NCI-H748 (cell line): ENCODE data around the gene LRRC41.
"Not testable (repeated sequence)": the region's sequence is repeated elsewhere in the genome, so short reads cannot be mapped to it uniquely, and the experiment has no call there.

Experiments used
- DNase-seq: peaks from one replicate; lab custom pipeline; 2025; ENCODE audit not compliant: unreplicated experiment; lab: John Stamatoyannopoulos, UW

The LRRC41 gene

GRCh38 chr1:46285730-46286477, 17.5 kb downstream of the LRRC41 start:
- DNase-seq, result no peak

GRCh38 chr1:46284597-46285564, 18.5 kb downstream of the LRRC41 start:
- DNase-seq, result no peak

- no peak for DNase-seq
Observed at GRCh38 chr1:46284058-46284457, 19.4 kb downstream of the LRRC41 start.

- DNase-seq, result no peak
Observed at GRCh38 chr1:46281021-46281420, 22.4 kb downstream of the LRRC41 start.

- no peak for DNase-seq
Observed at GRCh38 chr1:46280092-46280491, 23.3 kb downstream of the LRRC41 start.

GRCh38 chr1:46278807-46279206, 24.6 kb downstream of the LRRC41 start:
- DNase-seq, result no peak

GRCh38 chr1:46277658-46278373, 25.6 kb downstream of the LRRC41 start:
- no peak for DNase-seq

GRCh38 chr1:46275030-46275337, 28.4 kb downstream of the LRRC41 start:
- no peak for DNase-seq

GRCh38 chr1:46274225-46275029, 29.0 kb downstream of the LRRC41 start:
- DNase-seq, result no peak

- DNase-seq, result no peak
Observed at GRCh38 chr1:46268578-46268977, 34.8 kb downstream of the LRRC41 start.

GRCh38 chr1:46263146-46263545, 40.3 kb downstream of the LRRC41 start:
- no peak for DNase-seq

GRCh38 chr1:46262508-46262907, 40.9 kb downstream of the LRRC41 start:
- no peak for DNase-seq

GRCh38 chr1:46256523-46256922, 46.9 kb downstream of the LRRC41 start:
- no peak for DNase-seq

GRCh38 chr1:46254668-46255067, 48.7 kb downstream of the LRRC41 start:
- DNase-seq, result no peak

- DNase-seq, result peak; percentile 89
Observed at GRCh38 chr1:46248122-46248920, 55.1 kb downstream of the LRRC41 start.

GRCh38 chr1:46247436-46248121, 55.8 kb downstream of the LRRC41 start, which contains the start of gene RAD54L:
RAD54L (plus strand) TSS chr1:46247763; CDS start chr1:46248406, 643 bp downstream.
- peak; percentile 99 for DNase-seq

GRCh38 chr1:46246548-46247435, 56.6 kb downstream of the LRRC41 start:
- DNase-seq, result peak; percentile 73

- DNase-seq, result not testable (repeated sequence)
Observed at GRCh38 chr1:46246136-46246535, 57.3 kb downstream of the LRRC41 start.
